HG02642 (cell line): ENCODE measurements around the gene CPED1.
"Not testable (repeated sequence)": the region's sequence is repeated elsewhere in the genome, so short reads cannot be mapped to it uniquely, and the experiment has no call there.

Experiments used
- ATAC-seq: cut with Tn5 transposase; IDR thresholded peaks from one replicate; pipeline ENCODE4 v1.9.1; 2021; ENCODE audit warnings: mild to moderate bottlenecking; ENCODE audit not compliant: unreplicated experiment, poor library complexity

CPED1 gene

GRCh38 chr7:121036776-121037175 is 48.3 kb downstream of the CPED1 start:
- not testable (repeated sequence) for ATAC-seq

GRCh38 chr7:121037329-121037728 is 48.8 kb downstream of the CPED1 start:
- not testable (repeated sequence) for ATAC-seq

DNA sequence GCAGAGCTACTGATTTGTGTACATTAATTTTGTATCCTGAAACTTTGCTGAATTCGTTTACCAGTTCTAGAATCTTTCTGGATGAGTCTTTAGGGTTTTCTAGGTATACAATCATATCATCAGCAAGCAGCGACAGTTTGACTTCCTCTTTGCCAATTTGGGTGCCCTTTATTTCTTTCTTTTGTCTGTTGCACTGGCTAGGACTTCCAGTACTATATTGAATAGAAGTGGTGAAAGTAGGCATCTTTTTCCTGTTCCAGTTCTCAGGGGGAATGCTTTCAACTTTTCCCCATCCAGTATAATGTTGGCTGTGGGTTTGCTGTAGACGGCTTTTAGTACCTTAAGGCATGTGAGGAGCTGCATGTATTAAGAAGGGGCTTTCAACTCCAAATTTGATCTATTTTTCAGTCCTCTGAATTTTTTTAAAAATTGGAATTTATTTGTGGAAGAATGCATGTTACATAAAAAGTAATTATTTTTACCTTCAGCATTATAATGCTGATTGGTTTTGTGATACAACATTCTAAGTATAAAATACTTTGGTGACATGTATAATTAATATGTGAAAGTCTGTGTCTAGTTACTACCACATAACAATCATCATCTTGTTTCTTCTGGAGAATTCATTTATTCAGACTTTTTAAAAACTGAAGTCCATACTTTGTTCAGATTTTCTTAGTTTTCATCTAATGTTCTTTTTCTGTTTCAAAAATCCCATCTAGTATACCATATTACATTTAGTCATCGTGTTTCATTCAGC is 49.6 kb downstream of the CPED1 start:
- no peak for ATAC-seq

DNA sequence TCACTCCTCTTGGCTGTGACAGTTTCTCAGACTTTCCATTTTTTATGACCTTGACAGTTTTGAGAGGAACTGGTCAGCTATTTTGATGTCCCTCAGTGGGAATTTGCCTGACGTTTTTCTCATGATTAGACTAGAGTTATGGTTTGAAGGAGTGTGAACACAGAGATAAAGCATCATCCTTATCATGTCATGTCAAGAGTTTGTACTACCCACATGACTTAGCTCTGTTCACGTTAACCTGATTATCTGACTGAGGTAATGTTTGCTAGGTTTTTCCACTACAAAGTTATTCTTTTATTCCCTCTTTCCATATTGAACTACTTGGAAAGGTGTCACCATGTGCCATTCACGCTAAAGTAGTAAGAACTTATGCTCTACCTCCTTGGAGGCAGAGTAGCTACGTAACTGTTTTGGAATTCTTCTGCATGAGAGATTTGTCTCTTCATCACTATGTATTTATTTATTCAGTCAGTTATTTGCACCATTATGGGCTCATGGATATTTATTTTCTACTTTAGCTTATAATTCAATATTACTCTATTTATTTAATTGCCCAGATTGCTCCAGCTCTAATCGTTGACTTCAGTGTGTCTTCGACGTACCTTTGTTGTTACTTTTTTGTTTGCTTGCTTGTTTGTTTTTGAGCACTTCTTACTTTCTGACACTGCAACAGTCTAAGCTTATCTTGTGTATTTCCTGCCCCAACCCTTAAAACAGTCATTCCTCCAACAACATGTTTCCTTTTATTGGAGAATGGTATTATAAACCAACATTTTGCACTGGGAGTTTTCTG is 50.4 kb downstream of the CPED1 start:
- ATAC-seq = no peak

DNA sequence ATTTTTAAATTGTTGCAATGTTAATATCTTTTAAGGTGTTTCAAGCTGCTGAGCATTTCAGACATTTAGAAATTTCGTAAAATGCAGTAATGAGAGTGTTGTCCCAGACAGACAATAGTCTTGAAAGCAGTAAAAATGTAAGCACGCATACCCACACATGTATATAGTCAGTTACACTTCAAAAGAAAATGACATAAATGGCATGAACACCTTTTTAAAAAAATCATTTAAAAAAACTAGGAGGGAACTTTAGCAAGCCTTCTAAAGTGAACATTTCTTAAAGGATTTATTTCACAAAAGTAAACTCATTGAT is 51.0 kb downstream of the CPED1 start:
- ATAC-seq = no peak

- no peak for ATAC-seq
Measured at GRCh38 chr7:121039994-121040393, 51.5 kb downstream of the CPED1 start.

DNA sequence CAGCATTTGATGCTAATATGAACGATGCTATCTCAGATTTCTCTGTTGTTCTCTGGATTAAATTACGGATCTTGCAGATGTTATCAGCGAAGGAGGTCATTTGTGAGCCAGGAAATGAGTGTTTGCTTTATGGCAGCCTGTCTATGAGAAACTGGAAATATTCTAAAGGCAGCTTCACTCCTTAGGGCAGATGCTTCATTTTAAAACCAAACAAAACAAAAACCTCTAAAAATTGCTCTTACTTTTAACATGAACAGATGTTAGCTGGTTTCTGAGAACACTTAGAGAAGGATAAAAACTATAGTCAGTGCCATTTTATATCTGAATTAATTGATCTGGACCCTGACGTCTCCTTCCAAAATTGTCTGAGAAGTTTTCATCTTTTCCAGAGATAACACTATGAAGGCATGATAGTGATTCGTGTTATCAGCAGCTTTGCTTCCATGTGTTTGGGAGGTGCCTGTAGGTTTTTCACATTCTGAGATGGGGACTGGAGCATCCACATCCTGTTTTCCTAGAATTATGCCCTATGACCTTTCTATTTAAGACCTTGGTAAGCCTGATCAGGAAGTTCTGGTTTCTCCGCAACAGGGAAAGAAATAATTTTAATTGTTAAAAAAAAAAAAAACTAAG is 53.1 kb downstream of the CPED1 start:
- no peak for ATAC-seq

- no peak for ATAC-seq
Measured at GRCh38 chr7:121042195-121042594, 53.7 kb downstream of the CPED1 start.

DNA sequence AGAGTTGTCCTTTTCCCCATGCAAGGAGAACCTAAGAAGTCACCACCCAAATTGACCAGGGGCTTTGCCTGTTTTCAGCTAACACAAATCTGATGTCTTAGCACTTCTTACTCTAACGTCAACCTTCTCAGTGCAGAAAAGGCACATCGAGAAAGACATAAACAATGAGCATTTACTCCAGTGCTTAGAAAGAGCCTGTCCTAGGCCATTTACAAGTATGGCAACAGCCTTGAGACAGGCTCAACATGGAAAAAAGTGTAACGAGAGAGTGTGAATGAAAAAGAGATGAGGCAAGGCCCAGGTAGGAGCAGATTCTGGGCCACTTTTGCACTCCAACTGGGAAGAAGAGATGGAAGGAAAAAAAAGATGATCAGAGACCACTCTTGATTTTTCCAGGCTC is 54.4 kb downstream of the CPED1 start:
- ATAC-seq = no peak

GRCh38 chr7:121043314-121044234 is 55.1 kb downstream of the CPED1 start:
- no peak for ATAC-seq

DNA sequence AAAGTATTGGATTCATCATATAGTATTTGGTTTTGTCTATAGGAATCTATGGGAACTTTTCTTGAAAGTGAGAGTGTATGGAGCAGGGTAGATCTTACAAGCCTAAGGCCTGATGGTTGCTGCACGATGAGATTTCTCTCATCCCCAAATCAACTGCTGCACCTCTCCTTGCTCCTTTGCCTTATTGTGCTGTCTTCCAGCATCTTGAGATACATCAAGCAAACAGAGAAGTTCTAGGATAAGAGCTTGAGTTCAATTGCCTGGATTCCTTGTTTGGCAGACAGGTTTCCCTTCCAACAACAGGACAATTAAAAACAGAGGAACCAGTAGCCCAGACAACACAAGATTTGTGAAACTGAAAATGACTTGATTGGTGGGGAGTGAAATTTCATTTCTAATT is 56.6 kb downstream of the CPED1 start:
- no peak for ATAC-seq

DNA sequence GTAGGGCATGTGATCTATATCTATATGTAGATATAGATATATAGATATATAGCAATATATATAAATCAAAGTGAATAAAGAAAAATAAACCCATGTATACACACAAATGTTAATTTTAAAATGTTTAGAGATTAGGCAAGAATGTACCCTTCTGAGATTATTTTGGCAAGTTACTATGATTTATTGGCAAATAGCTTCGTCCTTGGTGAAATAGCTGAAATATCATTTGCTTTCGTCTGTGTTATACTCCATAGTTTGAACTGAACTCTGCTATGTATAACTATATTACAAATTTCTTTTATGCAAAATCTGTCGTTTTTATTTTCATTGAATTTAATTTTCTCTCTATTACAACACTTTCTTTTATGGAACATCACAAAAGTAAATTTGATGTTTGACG is 57.5 kb downstream of the CPED1 start:
- no peak for ATAC-seq

DNA sequence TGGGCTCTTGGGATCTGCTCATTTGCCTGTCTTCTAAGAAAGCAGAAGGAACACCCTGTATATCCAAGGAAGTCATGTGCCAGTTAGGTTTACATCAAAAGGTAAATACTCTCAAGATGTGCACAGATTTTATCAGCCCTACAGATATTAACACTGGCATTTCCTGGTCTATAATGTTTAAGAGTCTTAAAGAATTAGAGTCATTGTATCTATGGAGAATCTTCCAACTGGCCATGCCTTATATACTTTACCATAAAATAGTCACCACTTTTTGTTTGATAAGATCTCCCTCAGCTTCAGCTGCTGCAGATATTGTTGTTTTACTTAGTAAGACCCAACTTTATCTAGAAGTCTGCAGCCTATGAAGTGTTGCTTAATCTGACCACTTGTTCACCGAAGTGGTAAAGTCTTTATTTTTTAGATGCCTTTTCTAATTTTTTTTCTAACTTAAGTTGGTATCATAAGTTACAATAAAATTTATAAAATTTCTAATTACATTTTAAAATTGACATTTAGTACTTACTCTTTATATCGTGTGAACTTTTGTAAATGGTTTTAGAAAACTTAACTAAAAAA is 58.5 kb downstream of the CPED1 start:
- no peak for ATAC-seq

DNA sequence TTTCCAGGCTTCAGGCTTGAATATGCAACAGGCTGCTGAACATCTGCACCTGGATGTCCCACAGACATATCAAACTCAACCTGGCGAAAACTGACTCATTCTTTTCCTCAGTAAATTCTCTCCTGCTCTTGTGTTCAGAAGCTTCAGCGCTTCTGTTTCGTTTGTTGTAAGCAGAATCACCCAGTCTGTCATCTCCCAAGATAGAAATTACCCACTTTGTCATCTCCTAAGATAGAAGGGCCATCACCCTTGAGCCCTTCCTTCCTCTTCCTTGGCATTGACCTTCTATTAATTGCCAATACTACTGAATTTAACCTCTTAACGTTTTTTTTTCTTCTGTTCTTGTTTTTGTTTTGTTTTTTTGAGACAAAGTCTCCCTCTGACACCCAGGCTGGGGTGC is 59.7 kb downstream of the CPED1 start:
- ATAC-seq = no peak

DNA sequence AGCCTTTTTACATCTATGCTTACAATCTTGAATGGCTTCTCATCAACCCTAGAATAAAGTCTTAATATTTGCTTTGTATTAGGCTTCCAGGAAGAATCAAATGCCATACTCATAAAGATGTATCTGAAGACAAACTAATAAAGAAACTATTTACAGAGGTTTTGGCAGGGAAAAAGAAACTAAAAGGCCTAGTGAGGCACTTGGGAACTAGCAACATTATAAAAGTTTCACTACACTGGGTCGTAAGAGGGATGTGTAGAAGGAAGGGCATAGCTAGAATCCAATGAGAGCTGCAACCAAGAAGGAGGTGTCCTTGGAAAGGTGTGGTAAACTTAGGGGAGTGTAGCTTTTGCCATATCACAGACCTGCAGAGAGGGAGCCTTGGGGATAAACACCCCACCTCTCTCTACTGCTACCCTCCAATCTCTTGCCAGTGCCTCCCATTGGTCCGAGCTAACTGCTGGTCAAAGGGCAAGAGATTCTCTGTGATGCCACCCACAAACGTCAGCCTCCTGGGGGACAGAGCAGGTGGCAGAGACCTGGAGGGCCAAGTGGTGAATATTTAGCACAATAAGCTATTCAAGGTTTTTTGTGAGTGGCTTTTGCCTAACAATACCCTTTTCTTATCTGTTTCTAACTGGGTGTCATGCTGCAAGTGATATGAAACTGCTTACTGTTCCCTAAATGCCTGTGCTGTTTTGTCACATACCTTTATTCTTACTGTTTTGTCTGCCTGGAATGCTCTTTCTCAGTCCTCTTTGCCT is 60.7 kb downstream of the CPED1 start:
- ATAC-seq = no peak

DNA sequence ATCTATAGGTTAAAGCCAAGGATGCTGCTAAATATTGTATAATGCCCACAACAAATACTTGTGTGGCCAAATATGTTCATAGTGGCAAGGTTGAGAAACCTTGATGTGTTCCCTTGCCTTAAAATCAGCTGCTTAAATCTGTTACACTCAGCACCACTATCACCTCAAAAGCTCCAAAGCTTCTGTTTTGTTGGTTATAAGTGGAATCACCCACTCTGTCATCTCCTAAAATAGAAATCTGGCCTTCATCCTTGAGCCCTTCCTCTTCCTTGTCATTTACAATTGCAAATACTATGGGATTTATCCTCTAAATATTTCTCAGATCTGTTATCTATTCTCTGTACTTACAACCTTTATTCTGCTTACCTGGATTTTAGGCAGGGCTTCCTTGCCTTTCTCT is 61.4 kb downstream of the CPED1 start:
- ATAC-seq = no peak

DNA sequence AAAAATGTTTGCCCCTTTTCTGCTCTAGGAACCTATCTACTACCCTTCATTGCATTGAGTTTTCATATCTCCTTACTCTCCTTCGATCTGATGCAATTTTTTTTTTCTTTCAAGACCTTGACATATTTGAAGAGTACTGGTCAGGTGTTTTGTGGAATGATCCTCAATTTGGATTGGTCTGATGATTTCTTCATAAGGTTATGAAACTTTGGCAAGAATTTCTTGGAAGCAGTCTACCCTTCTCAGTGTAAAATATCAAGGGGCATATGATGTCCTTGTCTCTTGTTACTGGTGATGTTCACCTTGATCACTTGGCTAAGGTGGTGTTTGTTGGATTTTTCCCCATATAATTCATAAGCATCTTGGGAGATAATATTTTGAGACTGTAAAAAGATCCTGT is 64.7 kb downstream of the CPED1 start:
- no peak for ATAC-seq

- no peak for ATAC-seq
Measured at GRCh38 chr7:121054925-121055324, 66.4 kb downstream of the CPED1 start.

- no peak for ATAC-seq
Measured at GRCh38 chr7:121057878-121058277, 69.4 kb downstream of the CPED1 start.
